ENCODE data around the gene DUSP7.

GRCh38 chr3:52088445-52089367 lies 32.3 kb upstream of the DUSP7 start:
- TF ChIP-seq CTCF (IDR thresholded peaks at IDR 0.05) (no peak), POLR2AphosphoS5 (IDR thresholded peaks at IDR 0.05; ENCODE audit: low read depth, low read length) (no peak), SIN3A (IDR thresholded peaks at IDR 0.05; ENCODE audit: borderline replicate concordance, insufficient read depth, low read depth, low read length) (no peak)
